GM18519 (cell line): ENCODE results near the gene LRFN5.

ENCODE experiments used
- ATAC-seq: cut with Tn5 transposase; IDR thresholded peaks from one replicate; pipeline ENCODE4 v1.9.1; 2021; ENCODE audit warnings: mild to moderate bottlenecking, moderate library complexity; ENCODE audit not compliant: unreplicated experiment, low FRiP score

The LRFN5 gene

DNA sequence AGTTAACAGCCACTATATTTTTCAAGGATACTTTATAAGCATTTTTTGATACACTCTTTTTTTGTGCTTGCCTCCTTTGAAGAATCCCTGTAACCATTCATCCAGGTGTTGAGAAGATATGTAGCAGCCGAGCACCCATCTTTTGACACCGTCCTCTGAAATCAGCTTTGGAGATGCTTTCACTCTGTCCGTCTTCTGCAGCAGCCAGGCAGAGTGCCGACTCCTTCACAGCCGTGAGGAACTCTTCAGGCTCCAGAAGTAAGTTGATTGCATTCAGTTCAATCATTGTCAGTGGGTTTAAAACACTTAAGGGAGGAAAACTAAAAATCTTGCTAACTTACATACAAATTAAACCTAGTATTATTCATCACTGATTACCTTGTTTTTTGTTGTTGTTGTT, 160.1 kb downstream of the LRFN5 start:
- no peak for ATAC-seq

DNA sequence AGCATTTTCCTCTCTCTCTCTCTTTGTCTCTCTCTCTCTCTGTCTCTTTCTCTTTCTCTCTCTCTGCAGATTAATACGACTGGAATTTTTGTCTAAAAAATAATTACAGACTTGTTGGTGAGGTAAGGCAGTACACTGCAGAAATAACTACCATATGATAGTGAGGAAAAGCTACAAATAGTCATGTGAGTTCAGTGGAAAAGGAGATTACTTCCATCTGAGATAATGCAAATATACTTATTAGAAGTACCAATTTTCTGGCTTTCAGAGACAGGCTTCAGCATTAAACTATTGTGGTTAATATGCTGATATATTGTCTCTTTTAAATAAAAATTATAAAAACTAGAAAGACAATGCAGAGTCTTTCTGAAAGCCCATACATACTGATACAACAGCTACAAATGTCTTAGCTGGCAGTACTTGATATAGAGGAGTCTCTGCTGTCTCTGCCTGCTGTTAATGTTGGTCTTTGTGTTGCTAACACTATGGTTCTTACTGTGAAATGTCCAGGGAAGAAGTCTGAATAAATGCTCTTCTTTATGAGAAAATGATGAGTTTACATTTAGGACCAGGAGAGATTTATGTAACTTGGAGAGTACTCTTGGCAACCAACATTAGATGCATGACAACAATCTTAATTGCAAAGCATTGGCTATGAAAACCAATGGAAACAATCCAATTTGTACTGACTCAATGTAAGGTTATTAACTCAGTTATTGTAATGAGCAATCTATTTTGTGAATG, 167.0 kb downstream of the LRFN5 start:
- ATAC-seq: no peak

DNA sequence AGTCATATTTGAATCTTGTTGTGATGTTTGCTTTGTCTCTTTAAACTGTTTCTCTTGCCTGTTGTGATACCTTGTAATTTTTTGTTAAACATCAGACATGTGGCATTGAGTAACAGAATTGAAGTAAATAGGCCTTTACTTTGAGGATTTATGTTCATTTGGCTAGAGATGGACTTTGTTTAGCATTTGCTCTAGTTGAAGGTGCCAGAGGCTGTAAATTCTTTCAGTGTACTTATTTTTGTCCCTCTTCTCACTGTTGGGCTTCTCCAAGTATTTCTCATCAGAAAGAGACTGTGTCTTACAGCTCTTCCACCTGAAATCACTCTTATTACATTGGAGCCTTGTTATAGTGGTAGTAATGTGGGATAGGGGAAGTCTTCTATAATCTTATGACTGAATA, 175.8 kb downstream of the LRFN5 start:
- no peak for ATAC-seq

DNA sequence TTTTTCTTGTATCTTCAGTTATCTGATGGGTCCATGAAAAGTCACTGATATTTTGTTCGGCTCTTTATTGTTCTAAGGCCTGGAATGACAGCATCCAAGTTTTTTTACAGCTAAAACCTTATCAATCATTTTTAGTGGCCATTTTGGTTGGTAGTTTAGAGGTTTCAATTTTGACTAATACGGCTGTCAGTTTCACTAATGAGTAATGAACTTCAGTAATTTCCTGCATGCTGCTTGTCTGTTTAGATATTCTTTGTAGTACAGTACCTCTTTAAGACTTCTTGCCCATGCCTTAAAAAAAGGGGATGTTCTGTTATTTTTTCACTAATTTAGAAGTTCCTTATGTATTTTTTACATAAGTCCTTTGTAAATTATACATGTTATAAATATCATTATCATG, 176.7 kb downstream of the LRFN5 start:
- ATAC-seq: no peak

DNA sequence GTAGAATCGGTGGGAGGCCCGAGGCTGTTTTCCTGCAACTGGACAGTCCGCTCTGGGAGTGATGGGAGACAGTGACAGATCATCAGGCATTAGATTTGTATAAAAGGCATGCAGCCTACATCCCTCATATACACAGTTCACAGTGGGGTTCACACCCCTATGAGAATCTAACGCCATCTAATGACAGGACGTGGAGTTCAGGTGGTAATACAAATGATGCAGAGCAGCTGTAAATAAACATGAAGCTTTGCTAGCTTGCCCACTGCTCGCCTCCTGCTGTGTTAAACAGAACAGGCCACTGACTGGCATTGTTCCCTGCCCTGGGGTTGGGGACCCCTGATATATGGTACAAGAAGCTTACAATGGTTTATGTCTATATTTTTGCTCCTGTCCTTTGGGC, 179.0 kb downstream of the LRFN5 start:
- ATAC-seq: no peak

DNA sequence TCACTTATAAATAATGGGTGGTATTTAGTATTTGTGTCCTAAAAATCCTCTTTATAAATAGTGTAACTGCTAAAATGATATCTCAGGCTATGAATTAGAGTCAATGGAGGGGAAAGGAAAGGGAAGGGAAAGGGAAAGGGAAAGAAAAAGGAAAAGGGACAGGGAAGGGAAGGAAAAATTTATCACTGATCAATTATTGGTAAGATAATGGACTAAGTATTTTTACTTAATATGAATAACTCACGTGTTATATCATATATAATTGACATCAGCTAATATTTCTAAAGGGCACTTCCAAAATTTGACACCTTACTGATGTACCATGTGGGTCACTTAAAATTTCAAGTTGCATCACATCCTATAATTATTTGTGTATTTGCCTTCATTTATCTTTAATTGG, 193.1 kb downstream of the LRFN5 start:
- ATAC-seq: no peak

DNA sequence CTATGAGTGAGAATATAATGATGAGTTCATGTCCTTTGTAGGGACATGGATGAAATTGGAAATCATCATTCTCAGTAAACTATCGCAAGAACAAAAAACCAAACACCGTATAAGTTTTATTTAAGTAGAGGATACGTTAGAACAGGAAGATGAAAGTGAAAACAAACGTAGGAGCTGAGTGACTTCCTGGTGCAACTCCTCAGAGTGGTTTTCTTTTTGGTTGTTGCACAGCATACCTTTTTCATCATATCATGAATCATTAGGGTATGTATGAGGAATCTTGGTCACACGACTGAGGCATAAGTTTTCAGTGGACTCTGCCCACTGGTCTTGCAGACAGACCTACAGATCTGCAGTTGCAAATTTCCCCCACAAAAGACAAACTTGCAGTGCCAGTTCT, 199.0 kb downstream of the LRFN5 start:
- no peak for ATAC-seq

DNA sequence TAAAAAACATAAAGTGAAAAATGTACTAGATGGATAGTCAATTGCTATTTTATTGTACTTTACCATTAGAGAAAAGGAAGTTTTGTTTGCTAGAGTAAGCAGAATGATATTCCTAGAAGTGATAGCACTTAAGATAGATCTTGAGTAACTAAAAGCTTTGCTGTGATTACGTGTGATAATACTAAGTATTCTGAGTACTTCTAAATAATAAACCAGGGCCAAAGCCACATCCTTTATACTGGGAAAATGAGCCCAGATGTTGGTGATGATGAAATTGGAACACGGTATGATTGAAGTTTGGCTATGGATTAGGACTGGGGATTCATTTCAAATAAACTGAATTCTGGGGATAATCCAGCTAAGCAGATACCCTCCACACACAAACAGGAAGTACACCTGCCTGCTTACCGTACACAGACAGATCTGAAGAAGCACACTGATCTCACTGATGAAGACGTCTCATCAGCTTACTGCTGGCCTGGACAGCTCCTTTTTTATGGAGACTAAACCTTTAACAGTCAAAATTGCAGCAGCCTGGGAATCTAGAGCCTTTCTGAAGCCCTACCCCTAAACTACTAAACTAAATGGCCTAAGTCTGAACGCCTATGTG, 199.8 kb downstream of the LRFN5 start:
- ATAC-seq: no peak

DNA sequence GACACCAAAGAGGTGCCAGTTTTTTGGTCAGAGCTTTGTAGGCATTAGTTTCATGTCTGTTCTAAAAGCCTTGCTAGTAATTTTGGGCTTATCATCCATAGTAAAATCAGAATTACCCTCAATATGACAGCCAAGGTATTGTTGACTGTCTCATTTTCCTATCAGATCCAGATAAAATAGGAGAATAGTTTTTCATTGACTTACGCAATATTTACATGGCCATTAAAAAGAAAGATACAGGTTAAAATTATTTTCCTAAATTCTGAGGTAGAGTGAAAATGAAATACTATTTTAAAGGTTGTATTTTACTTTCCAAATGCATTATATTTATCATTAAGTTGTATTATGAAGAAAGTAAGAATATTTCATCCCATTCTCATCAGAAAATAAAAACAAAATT, 203.7 kb downstream of the LRFN5 start:
- no peak for ATAC-seq

DNA sequence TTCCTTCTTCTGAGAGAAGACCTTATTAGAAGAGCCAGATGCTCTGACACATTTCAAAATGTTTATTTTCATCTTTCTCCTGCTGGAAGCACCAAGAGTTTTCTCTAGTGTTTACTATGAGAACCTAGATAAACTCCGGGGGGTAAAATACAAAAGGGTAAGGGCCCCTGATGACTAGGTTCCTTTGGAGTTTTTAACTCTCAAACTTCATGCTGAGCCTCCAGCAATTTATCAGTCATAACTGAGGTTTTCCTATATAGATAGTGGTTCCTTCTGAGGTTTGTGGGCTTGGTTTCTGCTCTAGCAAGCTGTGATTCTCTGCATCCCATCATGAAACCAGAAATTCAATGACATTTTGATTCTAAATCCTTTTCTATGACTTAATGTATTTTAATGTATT, 210.9 kb downstream of the LRFN5 start:
- no peak for ATAC-seq

DNA sequence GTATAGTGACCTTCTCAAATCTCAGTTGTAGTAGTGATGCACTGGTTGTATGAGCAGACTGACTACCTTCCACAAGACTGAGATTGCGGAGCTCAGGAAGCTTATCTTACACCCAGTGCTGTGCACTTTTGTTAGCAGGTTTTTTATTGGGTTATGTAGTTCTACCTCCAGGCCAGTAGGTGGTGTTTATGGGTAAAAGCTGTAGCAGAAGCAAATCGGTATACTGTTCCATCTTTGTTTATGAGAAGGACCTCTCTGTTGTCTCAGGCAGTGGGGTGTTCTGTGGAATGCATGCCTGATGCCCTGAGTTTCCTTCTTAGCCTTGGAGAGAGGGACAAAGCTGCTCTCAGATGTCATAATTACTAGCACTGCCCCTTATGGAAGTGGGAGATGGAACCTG, 217.8 kb downstream of the LRFN5 start:
- no peak for ATAC-seq

DNA sequence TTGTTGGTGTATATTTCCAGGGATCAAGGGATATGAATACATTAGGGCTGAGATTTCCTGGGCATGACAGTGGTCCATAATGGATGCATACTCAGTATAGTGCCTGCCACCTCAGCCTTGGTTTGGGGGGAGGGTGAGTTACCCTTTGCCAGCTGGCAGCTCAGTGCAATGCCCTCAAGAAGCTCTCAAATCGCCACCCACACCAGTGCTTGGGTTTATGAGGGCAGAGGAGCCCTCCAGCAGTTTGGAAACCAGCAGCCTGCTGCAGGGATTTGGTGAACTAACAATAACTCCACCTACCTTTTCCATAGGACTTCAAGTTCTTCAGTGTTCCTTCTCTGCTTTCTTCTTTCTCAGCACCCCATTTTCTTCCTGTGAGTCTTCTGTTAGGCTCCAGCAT, 218.9 kb downstream of the LRFN5 start:
- ATAC-seq: no peak

DNA sequence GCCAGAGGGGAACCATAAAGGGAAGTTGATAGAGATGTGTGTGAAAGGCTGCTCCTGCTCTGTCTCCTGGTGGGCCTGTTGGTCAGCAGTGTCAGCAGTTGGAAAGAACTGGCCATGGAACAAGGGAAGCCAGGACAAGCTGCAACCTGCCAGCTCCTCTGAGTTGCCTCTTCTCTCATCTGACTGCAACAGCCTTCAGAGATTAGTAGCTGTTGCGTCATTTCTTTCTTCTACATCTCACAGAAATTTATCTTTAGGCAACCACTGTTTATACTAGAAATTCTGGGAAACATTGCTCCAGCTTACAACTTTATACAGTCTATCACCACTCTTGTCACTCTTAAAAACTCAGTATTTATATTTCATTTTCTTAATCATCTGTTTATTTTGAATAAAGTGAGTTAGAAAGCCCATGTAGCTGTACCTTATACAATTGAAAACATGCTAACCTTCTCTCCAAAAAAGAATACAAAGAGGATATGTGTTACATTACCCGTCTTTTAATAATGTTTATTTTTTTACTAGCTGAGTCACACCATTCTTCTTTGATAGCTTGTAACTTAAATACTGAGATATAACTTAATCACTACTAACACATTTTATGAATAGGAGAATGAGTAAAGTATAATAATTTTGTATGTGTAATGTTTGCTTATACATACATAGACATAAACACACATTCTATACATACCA, 224.2 kb downstream of the LRFN5 start:
- no peak for ATAC-seq

DNA sequence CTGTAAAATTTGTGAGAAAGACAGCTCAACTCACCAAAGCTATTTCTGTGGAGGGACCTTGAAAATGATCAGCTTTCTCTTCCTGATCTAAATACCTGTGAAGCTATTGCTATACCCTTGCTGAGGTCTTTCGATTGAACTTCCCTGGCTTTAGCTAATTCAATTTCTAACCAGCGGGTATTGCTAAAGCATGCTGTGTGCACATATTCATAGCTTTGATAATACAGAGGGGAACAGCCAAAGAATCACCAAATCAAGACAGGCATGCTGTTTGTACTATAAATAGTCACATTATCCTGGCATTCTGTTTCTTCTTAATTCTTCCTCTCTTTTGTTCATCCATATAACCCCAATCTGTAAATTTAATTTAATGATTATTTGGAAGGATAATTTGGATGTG, 233.0 kb downstream of the LRFN5 start:
- no peak for ATAC-seq

DNA sequence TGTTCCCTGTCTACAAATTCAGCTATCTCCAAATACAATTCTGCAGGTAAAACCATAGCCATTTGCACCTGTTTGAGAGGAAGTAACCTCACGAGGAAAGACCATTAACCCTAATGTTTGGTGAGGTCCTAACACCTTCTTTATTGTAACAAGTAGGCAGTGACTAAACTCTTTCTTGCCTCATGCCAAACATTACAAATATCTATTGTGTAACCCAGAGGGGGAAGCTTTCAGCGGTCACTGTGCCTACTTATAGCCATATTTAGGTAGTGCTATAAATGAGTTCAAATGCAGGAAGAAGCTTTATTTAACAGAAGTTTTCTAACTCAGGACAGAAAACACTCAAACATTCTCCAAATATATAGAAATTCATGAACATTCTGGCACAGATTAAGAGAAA, 252.7 kb downstream of the LRFN5 start:
- ATAC-seq: no peak

DNA sequence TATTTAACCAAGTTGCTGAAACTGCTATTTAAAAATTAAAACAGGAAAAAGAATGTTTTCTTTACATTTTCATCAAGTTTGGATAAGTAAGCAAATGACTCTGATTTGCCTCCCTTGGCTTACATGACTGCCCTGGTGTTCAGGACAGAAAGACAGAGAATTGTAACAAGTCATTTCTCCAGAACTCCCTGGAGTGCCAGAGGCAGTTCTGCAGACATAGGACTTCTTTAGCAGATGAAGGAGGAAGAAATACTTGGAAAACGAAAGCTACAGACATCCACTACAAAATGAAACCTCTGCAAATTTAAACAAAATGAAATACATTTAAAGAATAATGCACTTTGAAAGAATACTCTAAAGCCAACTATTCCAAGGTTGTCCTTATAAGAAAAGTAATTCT, 253.9 kb downstream of the LRFN5 start:
- ATAC-seq: no peak

DNA sequence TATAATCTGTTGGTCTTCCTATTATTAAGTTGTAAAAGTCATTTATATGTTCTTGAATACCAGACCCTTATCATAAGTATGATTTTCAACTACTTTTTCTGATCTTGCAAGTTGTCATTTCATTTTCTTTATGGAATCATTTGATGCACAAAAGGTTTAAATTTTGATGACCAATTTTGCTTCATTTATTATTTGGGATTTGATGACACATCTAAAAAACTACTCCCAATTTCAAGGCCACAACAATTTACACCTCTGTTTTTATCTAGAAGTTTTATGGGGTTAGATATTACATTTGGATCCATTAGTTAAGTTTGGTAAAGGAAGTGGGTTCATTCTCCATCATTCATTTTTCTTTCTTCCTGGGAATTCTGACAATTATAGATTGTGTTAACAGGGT, 259.2 kb downstream of the LRFN5 start:
- ATAC-seq: no peak

DNA sequence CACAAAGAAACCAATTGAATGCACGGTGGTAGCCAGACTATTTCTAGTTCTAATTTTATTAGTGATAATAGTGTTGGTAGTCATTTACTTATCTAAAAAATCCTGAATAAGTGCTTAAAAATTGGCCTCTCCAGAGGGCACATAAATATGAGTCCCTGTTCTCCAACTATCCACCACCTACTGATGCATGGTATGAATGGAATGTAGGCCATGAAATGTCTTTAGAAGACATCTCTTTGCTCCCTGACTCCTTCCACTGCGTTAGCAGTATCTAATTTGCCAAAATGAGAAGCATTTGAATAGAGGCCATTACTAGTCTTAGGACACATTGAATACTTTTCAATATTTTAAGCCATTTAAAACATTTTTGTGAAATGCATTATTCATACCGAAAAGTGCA, 261.7 kb downstream of the LRFN5 start:
- ATAC-seq: no peak

DNA sequence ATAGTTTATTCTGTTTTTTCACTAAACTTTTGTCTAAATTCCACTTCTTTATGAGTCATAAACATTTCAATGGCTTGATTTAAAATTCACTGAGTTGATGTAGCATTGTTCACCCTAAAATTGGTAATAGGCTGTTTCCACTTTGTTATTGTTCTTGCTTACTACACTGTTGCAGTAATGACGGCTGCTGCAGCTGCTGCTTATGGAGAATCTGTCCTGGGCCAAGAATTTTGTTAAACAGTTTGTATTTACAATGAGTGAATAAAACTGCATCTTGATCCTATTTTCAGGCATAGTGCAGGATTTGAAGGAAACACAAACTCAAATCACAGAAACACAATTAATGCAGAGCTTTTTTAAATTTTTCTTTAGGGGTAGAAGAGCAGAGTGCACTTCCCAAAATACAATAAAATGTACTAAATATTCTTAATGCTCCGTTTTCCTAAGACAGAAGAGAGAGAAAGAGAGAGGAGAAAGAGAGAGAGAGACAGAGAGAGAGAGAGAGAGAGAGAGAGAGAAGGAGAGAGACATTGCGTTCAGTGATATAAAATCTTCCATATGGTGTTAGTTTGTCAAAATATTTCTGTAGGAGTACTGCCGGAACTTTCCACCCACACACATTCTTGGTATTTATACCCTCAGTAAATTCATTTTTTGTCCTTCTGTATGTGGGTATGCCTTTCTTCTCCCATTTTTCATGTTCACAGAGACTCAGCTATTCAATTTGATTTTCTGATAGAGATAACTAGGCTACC, 266.4 kb downstream of the LRFN5 start:
- ATAC-seq: no peak

DNA sequence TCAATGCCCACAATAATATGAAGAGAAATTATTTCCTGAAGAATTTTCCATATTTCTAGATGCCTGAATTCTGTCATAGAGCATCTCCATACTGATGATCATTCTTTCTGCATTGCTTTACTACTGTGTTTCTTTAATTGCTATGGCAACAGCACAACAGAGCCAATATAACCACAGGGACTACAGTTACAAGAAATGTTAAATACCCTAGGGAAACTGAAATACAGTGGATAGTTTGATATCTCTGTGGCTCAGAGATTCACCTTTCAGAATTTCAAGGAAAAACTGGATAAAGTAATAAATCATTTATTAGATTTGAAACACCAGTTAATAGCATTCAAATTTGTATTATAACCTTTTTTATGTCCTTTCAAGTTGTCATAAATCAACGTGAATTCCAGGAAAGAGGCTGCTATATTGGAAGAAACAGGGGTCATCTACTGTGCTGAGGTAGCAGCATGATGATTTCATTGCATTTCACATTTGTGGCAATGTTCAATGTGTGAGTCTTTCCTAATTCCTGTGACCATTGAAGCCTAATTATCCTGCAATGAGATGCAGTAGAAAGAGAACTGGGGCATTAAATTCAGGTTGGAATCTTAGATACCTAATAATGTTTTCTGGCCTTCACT, 267.1 kb downstream of the LRFN5 start:
- ATAC-seq: no peak

DNA sequence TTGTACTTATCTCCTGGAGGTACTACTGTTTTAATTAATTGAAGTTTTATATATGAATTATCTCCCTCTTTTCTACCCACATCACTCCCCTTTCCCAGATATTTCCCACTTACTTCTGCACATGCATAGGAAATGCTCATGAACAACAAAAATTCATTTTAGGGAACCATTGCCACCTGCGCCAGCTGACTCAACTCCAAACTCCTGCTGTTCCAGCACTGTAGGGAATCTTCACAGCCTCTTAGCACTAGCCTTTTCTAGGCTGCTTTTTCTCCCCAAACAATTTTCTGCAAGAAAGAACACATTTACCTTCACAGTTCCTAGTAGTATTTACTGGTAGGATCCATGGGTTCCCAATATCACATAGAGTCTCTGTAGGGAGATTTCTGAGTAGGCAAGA, 268.4 kb downstream of the LRFN5 start:
- ATAC-seq: no peak
